Measurements from ENCODE around the gene ATP9A.

- TF ChIP-seq ZBTB33 (IDR thresholded peaks at IDR 0.05) = no peak
- TF ChIP-seq, protein P1, sequence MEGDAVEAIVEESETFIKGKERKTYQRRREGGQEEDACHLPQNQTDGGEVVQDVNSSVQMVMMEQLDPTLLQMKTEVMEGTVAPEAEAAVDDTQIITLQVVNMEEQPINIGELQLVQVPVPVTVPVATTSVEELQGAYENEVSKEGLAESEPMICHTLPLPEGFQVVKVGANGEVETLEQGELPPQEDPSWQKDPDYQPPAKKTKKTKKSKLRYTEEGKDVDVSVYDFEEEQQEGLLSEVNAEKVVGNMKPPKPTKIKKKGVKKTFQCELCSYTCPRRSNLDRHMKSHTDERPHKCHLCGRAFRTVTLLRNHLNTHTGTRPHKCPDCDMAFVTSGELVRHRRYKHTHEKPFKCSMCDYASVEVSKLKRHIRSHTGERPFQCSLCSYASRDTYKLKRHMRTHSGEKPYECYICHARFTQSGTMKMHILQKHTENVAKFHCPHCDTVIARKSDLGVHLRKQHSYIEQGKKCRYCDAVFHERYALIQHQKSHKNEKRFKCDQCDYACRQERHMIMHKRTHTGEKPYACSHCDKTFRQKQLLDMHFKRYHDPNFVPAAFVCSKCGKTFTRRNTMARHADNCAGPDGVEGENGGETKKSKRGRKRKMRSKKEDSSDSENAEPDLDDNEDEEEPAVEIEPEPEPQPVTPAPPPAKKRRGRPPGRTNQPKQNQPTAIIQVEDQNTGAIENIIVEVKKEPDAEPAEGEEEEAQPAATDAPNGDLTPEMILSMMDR (IDR thresholded peaks at IDR 0.05; ENCODE audit: low read depth, low read length, missing input control) = no peak
- no peak for TF ChIP-seq YY1 (IDR thresholded peaks at IDR 0.05)
- TF ChIP-seq JUND (IDR thresholded peaks at IDR 0.05) = no peak
- TF ChIP-seq TAF1 (conservative IDR thresholded peaks at IDR 0.05) = no peak
- TF ChIP-seq, protein P2, sequence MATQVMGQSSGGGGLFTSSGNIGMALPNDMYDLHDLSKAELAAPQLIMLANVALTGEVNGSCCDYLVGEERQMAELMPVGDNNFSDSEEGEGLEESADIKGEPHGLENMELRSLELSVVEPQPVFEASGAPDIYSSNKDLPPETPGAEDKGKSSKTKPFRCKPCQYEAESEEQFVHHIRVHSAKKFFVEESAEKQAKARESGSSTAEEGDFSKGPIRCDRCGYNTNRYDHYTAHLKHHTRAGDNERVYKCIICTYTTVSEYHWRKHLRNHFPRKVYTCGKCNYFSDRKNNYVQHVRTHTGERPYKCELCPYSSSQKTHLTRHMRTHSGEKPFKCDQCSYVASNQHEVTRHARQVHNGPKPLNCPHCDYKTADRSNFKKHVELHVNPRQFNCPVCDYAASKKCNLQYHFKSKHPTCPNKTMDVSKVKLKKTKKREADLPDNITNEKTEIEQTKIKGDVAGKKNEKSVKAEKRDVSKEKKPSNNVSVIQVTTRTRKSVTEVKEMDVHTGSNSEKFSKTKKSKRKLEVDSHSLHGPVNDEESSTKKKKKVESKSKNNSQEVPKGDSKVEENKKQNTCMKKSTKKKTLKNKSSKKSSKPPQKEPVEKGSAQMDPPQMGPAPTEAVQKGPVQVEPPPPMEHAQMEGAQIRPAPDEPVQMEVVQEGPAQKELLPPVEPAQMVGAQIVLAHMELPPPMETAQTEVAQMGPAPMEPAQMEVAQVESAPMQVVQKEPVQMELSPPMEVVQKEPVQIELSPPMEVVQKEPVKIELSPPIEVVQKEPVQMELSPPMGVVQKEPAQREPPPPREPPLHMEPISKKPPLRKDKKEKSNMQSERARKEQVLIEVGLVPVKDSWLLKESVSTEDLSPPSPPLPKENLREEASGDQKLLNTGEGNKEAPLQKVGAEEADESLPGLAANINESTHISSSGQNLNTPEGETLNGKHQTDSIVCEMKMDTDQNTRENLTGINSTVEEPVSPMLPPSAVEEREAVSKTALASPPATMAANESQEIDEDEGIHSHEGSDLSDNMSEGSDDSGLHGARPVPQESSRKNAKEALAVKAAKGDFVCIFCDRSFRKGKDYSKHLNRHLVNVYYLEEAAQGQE (IDR thresholded peaks at IDR 0.05) = no peak
- TF ChIP-seq EGR1 (IDR thresholded peaks at IDR 0.05; ENCODE audit: low read depth in 2 of 2) = no peak
- no peak for TF ChIP-seq SP1 (IDR thresholded peaks at IDR 0.05)
- TF ChIP-seq GABPA (IDR thresholded peaks at IDR 0.05 in 1 of 2, conservative IDR thresholded peaks at IDR 0.05 in 1 of 2) = no peak
- TF ChIP-seq ATF3 (IDR thresholded peaks at IDR 0.05) = no peak
- no peak for TF ChIP-seq MAX (IDR thresholded peaks at IDR 0.05)
- TF ChIP-seq RAD21 (IDR thresholded peaks at IDR 0.05) = no peak
Measured at GRCh38 chr20:51812861-51813260, 44.7 kb upstream of the ATP9A start.

All from liver (tissue), 3 donors.